Activated CD4-positive, alpha-beta T cell treated with anti-CD3 and anti-CD28 coated beads, Interleukin-2, amount 50 U/mL, for 1 hour (primary cell): ENCODE measurements around the gene BMX.

Experiments
- DNase-seq: peaks from one replicate; pipeline ENCODE4 v3.0.0-alpha.2; 2020

BMX gene

DNA sequence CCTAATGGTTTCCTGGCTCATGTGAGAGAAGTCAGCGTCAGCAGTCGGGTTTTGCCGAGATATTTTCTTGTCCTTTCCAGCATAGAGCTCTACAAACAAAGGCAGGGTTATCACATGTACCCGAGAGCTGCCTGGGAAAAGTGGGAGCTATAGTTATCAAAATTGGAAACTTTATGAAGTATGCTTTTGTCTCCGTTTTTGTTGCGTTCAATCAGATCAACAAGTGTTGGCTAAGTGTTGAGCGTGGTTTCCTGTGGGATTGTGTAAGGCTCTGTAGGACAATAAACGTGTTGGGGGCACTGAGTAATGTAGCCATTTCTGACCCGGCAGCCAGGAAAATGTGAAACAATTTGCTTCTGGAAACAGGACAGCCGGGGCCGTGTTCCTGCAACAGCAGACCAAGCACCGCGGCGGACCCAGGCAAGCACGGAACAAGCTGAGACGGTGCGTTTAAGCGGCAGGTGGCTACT is at the start of gene BMX:
Gene BMX, plus strand, starts transcription at position 311 of the 470 bp plus-strand sequence. CDS start 7,547 bp downstream, outside the sequence.
- DNase-seq: no peak

DNA sequence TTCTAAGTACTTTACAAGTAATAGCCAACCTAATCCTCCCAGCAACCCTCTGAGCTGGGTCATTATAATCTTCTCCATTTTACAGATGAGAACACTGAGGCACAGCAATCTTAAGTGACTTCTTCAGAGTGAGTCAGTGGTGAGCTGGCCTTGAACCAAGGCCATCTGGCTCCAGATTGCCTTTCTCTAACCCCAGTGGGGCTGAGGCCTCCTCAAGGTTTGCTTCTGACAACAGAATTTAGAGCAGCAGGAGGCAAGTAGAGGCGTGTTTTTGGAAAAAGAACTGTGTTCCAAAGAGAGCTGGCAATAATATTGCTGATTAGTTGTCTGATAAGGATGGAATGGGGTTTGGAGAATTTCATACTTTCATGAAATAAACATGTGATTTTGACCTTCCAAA is 48.7 kb upstream of the BMX start:
- DNase-seq: no peak

DNA sequence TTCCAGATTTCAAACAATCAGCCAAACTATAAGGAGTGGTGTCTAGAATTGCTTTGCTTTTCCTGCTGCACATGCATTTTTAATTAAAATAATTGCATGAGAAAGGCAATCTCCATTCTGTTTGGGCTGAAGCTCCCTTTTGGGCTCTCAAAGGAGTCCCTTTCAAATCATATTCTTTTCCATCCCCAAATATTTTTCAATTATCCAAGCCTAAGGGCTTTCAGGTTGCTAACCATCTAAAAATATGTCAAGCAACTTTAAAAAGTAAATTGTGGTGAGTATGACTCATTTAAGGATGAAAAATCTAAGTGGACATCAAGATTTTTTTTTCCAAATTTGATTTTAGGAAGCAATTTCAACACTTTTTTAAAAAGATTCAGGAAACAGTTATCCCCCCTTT is 35.9 kb upstream of the BMX start:
- DNase-seq: no peak

DNA sequence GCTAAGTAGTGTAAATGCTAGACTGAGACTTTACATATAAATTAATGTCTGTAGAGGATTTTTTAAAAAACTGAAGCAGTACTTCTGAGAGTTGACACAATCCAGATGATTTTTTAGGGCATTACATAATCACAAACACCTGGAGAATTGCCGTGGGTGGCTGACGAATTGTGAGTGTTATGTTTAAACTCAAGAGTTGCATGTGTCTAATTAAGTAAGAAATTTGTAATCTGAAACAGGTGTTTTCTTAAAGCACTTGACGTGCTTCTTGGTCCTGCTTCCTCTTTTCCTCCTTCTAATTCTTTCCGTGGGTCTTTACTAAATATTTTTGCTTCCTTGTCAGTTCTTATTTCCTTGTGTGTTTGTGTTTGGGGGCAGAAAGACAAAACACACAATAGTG is 35.3 kb upstream of the BMX start:
- DNase-seq: no peak

DNA sequence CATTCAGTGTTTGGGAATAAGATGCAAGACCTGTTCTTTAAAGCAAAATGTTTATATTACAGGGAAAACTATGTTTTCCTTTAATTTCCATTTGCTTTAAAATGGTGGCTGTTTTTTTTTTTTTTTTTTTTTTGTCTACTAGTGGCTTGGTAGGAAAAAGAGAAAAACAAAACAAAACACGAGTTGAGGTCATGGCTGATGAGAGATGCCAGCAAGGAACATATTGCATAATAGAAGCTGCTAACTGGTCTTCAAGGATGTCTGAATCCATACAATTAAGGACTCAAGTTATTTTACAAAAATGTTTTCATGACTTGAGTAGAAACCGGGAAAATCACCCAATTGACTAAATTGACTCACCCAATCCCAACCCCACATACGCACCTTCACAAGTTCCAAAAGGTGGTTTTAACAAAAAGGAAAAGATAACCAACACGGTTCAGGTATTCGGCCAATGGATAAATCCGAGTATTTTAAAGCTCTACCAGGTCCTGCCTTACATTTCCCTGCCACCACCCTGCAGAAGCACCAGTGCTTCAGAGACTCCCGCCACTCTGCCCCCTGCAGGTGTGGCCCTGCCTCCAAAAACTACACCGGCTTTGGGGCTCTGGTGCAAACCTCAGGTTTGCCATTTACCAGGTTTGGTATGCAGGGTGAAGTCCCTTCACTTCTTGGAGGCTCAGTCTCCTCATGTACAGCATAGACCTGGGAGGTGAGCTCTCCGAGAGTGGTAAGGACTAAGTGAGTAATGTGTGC is 34.5 kb upstream of the BMX start:
- DNase-seq: no peak

DNA sequence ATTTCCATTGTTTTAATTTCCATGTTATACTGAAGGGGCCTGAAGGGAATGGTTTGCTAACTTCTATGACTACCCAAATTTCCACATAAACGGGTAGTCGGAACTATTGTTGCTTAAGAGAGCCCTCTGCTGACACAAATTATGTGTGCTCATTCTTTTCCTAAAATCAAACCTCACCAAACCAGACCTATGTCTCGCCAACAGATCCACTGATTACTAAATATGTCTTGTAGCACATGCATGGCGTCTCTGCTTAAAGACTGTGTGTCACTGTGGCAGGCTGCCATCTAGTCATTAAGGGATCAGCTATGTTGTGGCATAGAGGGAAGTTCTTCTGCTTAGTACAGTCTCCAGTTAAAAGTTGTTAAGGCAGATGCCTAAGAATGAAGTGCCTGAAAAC is 32.6 kb upstream of the BMX start:
- no peak for DNase-seq

DNA sequence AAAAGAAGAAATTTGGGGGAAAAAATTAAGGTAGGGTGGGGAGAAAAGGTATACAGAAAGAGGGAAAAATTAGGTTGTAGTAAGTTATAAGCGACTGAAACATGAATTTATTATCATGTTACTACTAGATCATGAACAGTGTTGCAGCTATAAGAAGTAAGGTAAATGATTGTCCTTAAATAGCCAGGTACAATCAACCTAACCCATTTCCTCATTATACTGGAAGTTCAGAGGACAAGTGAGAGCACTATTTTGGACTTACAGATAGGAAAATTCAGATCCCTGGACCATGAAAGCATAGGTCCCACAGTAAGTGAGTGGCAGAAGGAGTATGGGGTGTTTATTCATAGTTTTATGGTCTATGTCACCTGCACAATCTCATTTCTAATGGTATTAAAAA is 31.0 kb upstream of the BMX start:
- no peak for DNase-seq

DNA sequence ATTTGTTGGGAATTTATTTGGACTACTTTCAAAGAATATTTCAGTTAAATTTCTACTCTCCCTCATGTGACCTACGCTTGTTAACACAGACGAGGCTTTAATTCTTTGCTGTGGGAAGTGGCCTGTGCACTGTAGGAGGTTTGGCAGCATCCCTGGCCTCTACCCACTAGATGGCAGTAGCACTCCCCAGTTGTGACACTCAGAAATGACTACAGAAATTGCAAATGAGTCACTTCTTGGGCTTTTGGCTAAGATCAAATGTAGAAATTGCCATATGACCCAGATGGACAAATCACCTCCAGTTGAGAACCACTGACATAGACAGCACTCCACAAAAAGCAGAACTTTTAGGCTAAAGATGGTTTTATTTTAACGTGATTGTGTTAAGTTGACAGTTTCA is 29.6 kb upstream of the BMX start:
- DNase-seq: peak; percentile 42

DNA sequence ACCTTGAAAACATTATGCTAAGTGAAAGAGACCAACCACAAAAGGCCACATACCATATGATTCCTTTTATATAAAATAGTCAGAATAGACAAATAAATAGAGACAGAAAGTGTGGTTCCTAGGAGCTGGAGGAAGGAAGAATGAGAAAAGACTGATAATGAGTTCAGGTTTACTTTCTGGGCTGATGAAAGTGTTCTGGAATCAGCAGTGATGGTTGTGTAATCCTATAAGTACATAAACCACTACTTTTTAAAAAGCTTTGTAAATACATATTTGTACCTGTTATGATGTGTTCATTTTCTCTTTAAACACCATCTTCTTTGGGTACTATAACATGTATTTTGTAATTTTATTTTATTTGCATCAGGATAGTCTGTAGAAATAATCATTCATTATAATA is 28.1 kb upstream of the BMX start:
- DNase-seq: no peak

DNA sequence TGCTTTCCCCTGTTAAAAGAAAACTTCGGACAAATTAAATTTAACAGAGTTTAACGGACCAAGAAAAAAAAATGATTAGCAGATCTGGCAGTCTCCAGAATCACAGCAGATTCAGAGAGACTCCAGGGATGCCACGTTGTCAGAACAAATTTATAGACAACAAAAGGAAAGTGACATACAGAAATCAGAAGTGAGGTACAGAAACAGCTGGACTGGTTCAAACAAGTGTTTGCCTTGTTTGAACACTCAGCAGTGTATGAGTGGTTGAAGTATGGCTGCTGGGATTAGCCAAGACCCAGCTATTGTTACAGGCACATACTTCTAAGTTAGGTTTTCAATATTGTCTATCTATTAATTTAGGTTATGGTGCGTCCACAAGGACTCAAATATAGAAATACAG is 26.6 kb upstream of the BMX start:
- DNase-seq: no peak

DNA sequence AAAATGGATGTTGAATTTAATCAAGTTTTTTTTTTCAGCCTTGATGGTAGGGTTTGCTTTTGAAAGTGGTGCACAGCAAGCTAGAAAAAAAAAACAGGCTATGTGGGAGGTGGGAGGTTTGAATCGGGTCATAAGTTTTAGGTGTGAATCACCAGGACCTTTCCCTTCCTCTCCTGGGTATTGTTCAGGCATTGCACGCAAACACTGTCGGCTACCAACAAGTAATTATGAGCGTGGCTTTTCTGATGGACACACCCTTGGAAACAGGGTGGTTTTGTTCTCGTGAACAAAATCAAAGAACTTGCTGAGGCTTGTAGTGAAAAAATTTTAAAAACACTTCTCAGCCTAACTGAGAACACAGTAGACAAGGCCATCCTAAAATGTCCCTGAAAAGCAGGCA is 25.6 kb upstream of the BMX start:
- DNase-seq: no peak

DNA sequence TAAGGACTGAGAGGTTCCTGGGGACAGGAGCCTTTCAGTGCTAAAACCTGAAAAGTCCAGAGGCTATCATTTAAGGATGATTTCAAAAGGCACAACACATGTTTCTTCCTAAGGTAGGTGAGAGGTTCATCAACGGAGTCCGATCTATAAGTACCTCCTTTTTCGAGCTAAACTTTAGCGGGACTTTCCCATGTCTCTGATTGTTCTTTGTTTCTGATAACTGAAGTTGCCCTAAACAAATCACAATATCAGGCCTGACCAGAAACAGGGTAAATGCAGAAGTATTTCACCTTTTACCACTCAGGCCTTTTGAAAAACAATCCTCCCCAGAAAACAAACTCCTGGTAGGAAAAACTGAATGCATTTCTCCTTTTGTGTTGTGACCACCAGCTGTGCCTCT is 25.1 kb upstream of the BMX start:
- DNase-seq: no peak

DNA sequence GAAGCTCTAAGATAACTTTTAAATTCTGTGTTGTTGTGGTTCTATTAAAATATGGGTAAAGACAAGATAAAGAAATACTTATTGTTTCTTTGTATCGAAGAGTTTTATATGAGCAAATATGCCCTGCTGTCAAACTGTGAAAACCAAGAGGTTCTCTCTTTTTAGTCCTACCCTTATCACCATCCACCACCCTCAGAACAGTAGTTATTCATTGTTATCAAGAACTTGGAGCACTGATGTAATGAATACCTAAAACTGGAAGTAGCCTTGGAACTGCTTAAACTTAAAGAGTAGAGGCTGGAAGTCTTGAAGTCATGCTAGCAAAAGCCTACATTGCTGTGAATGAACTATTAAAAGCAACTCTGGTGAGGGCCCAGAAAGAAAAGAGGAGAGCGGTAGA is 16.7 kb upstream of the BMX start:
- no peak for DNase-seq

DNA sequence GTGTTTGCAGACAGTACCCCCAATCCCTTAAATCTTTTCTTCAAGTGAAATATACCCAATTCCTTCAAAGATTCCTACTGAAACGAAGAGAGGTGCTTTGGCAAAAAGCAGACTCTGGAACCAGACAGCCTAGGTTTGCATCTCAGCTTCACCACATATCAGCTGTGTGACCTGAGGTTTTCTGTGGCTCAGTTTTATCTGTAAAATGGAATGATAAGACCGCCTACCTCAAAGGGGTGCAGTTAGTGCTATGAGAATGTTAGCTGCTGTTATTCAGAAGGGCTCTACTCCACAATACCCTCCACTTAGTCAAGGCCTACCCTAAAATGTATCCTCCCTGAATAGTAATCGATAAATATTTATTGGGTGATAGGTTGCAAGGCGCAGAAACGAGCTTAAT is 8.1 kb upstream of the BMX start:
- DNase-seq: no peak

DNA sequence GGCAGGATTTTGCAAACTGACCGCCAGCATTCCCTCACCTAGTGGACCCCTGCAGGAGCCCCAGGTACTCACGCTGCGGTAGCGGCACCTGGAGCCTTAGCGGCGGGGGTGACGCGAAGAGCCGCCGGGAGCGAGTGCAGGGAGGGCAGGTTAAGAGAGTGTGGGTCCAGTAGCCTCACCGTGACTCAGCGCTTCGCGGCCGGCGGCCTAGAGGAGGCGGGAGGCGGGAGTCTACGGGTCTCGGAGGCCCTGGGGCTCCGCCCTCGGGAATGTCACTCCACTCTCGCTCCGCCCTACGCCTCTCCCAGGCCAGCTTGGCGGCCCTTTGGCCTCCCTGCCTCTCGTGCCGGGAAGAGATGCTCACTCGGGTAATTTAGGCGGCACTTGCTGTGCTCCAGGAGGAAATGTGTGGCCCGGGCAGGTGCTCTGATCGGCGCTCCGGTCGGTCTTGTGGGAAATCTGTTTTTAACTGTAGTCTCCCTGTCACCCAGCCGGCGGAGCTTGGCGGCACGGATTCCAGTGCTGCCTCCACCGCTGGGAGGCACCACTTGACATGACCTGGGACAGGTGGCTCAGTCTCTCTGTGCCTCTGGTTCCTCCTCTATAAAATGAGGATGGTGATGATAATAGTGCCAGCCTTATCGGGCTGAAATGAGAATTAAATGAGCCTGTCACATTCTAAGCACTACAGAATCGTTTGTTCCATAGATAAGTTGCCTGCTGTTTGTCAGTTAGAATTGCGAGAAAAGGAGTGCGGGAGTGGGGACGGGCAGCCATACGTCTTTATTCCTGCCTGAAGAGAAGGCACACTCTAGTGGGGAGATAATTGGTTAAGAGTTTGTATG is 7.3 kb upstream of the BMX start, which contains the start of gene PIR:
Gene PIR, minus strand, starts transcription at position 216 of the 845 bp plus-strand sequence. CDS start 2,076 bp downstream, outside the sequence.
- DNase-seq: peak; percentile 6

DNA sequence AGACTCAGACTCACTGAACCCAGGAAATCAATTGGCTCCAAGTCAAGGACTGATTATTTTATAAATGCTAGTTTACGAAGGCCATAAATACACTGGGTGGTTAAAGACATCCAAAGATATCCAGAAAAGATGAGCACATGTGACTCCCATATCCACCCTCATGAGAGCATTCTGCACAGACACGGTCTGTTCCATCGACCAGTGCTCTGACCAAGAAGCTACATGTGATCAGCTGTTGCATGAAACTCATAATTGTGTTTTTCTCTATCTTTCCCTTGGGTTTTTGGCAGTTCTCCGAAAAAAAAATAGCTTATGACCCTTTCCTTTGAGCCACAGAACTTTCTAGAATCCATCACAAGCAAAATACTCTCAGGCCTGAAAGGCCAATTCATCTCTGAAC is 4.8 kb upstream of the BMX start:
- DNase-seq: no peak

DNA sequence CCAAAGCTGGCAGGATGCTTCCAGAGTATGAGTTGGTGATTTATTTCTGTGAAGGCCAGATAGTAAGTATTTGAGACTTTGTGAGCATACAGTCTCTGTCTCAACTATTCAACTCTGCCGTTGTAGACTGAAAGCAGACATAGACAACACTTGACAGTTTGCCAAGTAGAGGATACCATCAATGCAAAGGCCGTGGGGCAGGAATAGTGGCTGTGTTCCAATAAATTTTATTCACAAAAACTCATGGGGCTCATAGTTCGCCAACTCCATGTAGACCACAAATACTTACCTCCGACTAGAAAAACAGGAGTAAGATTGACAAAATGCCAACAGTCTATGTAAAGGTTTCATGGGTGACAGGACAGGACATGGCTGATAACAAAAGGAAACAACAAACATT is 3.8 kb upstream of the BMX start:
- DNase-seq: no peak

DNA sequence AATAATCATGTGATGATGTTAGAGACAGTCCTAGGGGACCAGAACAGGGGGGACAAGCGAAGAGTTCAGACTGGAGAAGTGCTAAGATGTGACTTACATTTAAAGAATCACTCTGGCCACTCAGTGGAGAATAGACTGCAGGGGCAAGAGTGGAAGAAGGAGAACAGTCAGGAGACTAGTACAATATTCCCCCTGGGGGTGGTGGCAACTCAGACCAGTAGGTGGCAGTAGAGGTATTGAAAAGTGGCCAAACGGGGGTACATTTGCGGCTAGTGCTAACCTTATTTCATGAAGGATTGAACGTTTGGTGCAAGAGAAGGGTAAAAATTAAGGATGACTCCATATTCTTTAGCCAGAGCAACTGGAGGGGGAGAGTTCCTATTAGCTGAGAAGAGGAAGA is 2.7 kb upstream of the BMX start:
- peak; percentile 42 for DNase-seq

DNA sequence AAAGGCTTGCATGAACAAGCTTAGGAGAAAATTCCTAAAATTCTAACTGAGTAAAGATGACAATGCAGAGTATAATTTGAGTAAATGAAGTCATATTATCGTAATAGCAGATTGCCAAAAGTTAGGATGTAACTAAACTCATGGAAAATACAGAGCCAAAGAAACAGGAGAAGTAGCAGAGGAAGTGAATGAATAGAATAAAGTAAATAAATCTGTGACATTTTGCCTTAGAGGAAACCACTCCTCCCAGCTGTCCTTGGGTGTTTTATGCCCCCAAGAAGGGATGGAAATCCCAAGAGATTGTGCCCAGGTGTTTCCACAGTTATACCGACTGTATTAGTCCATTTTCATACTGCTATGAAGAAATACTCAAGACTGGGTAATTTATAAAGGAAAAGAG is 1.9 kb upstream of the BMX start:
- DNase-seq: no peak

DNA sequence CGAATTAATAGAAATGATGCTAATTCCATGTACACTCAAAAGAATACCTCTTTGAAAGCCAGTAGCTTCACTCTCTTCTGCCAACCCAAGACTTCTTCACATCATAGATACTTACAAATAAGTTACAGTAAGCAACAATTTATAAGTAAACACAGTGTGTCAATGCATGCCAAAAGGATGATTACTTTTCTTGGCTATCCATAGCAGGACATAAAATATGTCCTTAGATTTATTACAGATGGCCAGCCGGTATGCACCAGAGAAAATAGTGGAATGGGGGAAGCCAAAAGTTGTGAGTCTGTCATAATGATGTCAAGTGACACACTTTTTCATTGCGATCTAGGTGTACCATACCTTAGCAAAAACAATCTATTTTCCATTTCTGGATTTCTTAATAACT is 631 bp upstream of the BMX start:
- DNase-seq: no peak

DNA sequence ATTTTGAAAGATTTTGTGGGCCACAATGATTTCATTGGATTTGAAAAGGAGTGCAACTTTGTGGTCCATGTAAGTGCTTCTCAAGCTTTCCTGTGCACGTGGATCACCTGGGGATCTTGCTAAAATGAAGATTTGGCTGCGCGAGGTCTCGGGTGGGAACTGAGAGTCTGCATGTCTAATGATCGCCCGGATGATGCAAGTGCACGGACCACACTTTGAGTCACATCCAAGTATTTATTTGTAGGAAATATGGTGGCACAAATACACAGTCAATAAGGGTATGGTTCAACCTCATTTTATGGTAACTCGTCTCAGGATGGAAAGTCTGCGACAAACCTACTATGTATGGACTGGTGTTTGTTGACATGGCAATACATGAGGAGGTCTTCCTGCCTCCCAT is 899 bp downstream of the BMX start:
- no peak for DNase-seq

DNA sequence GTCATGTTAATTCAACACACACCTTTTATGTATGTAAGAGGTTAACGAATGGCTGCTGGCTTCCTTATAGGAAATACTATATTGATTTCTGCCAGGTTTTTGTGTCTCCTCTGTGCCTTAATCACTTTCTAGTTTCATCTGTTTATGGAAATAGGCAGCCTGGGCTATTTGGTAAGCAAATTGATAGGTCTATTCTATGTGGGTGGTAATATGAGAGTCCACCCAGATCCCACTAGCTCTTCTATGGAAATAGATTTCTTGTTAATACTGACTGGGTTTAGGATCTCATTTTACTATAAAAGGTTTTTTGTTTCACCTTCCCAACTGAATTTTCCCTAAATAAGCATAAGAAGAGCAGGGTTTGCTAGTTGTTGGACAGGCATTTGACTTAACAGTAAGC is 4.1 kb downstream of the BMX start:
- DNase-seq: no peak

DNA sequence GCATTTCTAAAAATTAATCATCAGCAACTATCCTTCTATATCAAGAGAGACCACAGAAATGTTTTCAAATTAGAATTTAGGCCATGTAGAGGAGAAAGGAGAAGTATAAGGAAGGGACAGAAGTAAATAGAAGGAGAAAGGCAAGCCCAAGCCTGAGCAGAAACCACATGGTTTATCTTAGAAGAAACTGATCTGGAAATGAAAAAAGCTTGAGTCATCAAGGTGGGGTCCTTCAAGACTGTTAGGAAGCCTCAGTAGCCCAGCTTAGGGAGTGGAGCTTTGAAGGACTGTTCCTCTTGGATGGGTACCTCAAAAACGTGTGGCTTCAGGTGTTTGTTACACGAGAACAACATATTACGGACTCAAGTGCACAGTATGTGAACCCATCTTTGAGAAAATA is 4.5 kb downstream of the BMX start:
- DNase-seq: no peak

DNA sequence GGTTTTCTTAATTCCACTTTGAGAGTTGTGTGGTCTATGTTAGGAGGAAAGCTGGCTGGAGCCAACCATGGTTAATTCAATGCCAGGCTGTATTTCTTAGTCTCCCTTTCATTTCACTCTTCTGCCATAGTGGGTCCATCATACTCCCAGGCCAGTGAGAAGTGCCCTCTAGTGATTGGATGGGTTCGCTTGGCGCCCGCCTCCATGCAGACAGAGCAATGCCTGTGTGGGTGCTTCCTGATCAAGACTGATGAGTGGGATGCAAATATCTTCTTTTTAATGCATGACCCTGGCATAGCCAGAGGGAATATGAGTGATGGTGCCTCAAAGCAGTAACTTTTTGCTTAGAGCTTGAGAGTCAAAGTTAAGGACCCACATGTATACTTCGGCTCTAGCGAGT is 6.4 kb downstream of the BMX start:
- no peak for DNase-seq
